Measurements from ENCODE around the gene ARHGEF37. TPM values are rescaled to one million over a fixed set of nuclear protein-coding genes. Genes with fewer than 3 reads are reported as not detected.

ARHGEF37 gene
- total and polyA plus RNA-seq, 9 of the 15 experiments (the other 6 are each of a cell fraction or from before 2014, with no cell fraction given), result 0.01 to 0.27 (median 0.05) TPM

- DNase-seq (ENCODE audit: extremely low read depth in 1 of 4, low spot score in 3 of 4), result peak in 3 of 4 experiments; percentile 28 to 42 (median 32)
- TF ChIP-seq FOXK1 (CRISPR knock-in tag; IDR thresholded peaks at IDR 0.05; ENCODE audit: borderline replicate concordance) (no peak), ZNF740 (CRISPR knock-in tag; IDR thresholded peaks at IDR 0.05) (peak; percentile 54; the same call in 1 of the 2 replicates), ZNF740 (tag; IDR thresholded peaks at IDR 0.05) (no peak), ZNF407 (IDR thresholded peaks at IDR 0.05; ENCODE audit: low read depth) (0 out of 2 replicates have a peak, but pooled peaks have one; percentile 32), MED1 (CRISPR knock-in tag; IDR thresholded peaks at IDR 0.05; ENCODE audit: borderline replicate concordance) (0 out of 2 replicates have a peak, but pooled peaks have one; percentile 82), MYC (IDR thresholded peaks at IDR 0.05; ENCODE audit: low read depth, low read length) (no peak), MYC (CRISPR knock-in tag; IDR thresholded peaks at IDR 0.05; ENCODE audit: borderline replicate concordance, low read depth) (0 out of 2 replicates have a peak, but pooled peaks have one; percentile 68), SRSF3 (IDR thresholded peaks at IDR 0.05; ENCODE audit: insufficient read depth, low read length) (0 out of 2 replicates have a peak, but pooled peaks have one; percentile 24), RNF2 (IDR thresholded peaks at IDR 0.05) (0 out of 2 replicates have a peak, but pooled peaks have one; percentile 6)
- TF ChIP-seq, protein P1, sequence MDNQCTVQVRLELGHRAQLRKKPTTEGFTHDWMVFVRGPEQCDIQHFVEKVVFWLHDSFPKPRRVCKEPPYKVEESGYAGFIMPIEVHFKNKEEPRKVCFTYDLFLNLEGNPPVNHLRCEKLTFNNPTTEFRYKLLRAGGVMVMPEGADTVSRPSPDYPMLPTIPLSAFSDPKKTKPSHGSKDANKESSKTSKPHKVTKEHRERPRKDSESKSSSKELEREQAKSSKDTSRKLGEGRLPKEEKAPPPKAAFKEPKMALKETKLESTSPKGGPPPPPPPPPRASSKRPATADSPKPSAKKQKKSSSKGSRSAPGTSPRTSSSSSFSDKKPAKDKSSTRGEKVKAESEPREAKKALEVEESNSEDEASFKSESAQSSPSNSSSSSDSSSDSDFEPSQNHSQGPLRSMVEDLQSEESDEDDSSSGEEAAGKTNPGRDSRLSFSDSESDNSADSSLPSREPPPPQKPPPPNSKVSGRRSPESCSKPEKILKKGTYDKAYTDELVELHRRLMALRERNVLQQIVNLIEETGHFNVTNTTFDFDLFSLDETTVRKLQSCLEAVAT (IDR thresholded peaks at IDR 0.05), result peak in 1 of 2 experiments; percentile 70; a peak in 2 of 4 replicates
Measured at GRCh38 chr5:149550594-149551226, 30.6 kb upstream of the ARHGEF37 start.

More at GRCh38 chr5:149550594-149551226, 30.6 kb upstream of the ARHGEF37 start:
- H3K27me3 ChIP-seq (ENCODE audit: control insufficient read depth in 2 of 2, insufficient read depth in 2 of 2, low read length in 2 of 2), result no peaks in the 10 kb centered on the region
- H3K27ac ChIP-seq (ENCODE audit: extremely low read depth, low read depth, low read length), result peak overlapping the region; percentile 82
- peaks cover 48% of the 10 kb centered on the region for H3K36me3 ChIP-seq (ENCODE audit: control insufficient read depth, insufficient read depth, low read length)
- in situ Hi-C loops (cut with MboI) (loop anchor here (5.0 to 25.0 kb wide), 3 partner anchors 108 to 413 kb away; partner anchors contain the start of gene ABLIM3), intact Hi-C loops (cut with micrococcal nuclease) (loop anchor here (1.0 kb wide), 1 partner anchor 101 kb away; no protein-coding TSS in a partner anchor)
- BruUV-seq (replicated peaks), result no TSS peak
- ATAC-seq (peak; percentile 29), FAIRE-seq (no peak)
- peak overlapping the region; percentile 94 for H3K4me2 ChIP-seq (ENCODE audit: insufficient read depth, low read length)
- H3K79me2 ChIP-seq (ENCODE audit: control insufficient read depth, insufficient read depth, low read length), result peaks cover 65% of the 10 kb centered on the region
- CTCF ChIA-PET (ENCODE audit: low intra/inter-chr PET ratio), result interaction anchor here (2.3 kb wide), 1 partner anchor 109 kb away, joined by 19 read pairs; no protein-coding TSS in a partner anchor
- peak overlapping the region; percentile 98 to 100 for H3K9ac ChIP-seq (ENCODE audit: insufficient read depth in 1 of 2, low read depth in 2 of 2, low read length in 2 of 2)
- H3K4me3 ChIP-seq, result peak overlapping the region; percentile 97
- H2AFZ ChIP-seq (ENCODE audit: low read depth, low read length), result peak overlapping the region; percentile 57; the same call in 1 of the 2 replicates
- H3K4me1 ChIP-seq (replicated peaks in 1 of 2; ENCODE audit: control insufficient read depth in 2 of 2, insufficient read depth in 2 of 2, low read length in 2 of 2), result peaks cover 4 to 10% of the 10 kb centered on the region in 2 experiments; a peak in 4 of 5 replicates
- POLR2A ChIA-PET, result interaction anchor here (0.7 to 3.6 kb wide), 28 partner anchors 9 to 745 kb away, joined by 3 to 13 read pairs (median 4); no protein-coding TSS in a partner anchor
- H3K9me1 ChIP-seq (ENCODE audit: control insufficient read depth, insufficient read depth, low read length), result no peaks in the 10 kb centered on the region
- WGBS (ENCODE audit: insufficient coverage, low coverage, missing lambda C conversion rate), result under 1% methylated on average over 35 of the region's 40 CpGs
- peaks cover 13% of the 10 kb centered on the region; the same call in 1 of the 2 replicates for H4K20me1 ChIP-seq (replicated peaks; ENCODE audit: control insufficient read depth, insufficient read depth, low read length)
- no peaks in the 10 kb centered on the region for H3K9me3 ChIP-seq (replicated peaks; ENCODE audit: control insufficient read depth, insufficient read depth, low read depth, low read length)

Measured in K562 (cell line).